ENCODE data around the gene SCOC.
"Not testable (repeated sequence)": the region's sequence is repeated elsewhere in the genome, so short reads cannot be mapped to it uniquely, and the experiment has no call there.

Gene SCOC

DNA sequence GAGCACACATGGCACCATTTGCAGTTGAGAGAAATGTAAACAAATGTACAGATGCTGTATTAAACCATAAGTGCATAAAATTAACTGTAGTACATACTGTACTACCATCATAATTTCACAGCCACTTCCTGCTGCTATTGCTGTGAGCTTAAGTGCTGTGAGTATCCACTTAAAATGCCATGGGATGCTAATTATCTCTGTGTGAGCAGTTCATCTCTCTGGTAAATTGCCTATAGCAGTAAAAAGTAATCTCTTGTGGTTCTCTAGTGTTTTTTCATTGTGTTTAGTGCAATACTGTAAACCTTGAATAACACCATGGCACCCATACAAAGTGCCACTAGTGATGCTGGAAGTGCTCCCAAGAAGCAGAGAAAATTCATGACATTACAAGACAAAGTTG lies 9.9 kb upstream of the SCOC start:
- no peaks in the 10 kb centered on the region for H3K36me3 ChIP-seq (ENCODE audit: control insufficient read depth, low read depth, low read length)
- no peak overlapping the region for H3K9ac ChIP-seq (ENCODE audit: low read length)
- no peak overlapping the region for H3K4me3 ChIP-seq (ENCODE audit: low read length)
- H3K27me3 ChIP-seq (ENCODE audit: control insufficient read depth, insufficient read depth, low read length), result no peaks in the 10 kb centered on the region
- H3K9me3 ChIP-seq (ENCODE audit: control insufficient read depth, low read depth, low read length), result no peaks in the 10 kb centered on the region
- H3K4me1 ChIP-seq (ENCODE audit: control insufficient read depth, low read depth, low read length), result no peaks in the 10 kb centered on the region
- H3K27ac ChIP-seq (ENCODE audit: low read length), result no peak overlapping the region

DNA sequence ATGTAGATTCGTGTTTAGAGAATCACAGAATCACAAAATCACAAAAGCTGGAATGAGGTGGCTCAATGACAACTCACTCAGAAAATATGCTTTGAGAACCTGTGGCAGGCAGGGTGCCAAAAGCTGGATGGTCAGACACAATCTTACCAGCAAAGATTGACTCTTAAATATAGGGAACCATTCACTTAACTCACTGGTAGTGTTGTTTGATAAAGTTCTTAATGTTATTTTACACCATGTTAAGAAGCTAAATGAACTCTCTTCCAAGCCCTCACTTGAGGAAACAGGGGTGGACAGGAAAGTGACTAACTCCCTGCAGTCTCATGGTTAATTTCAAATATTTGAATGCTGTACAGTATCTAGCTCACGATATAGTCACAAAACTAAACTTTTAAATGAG lies 5.7 kb upstream of the SCOC start:
- H3K27me3 ChIP-seq (ENCODE audit: control insufficient read depth, insufficient read depth, low read length), result no peaks in the 10 kb centered on the region
- no peak overlapping the region for H3K4me3 ChIP-seq (ENCODE audit: low read length)
- no peak overlapping the region for H3K27ac ChIP-seq (ENCODE audit: low read length)
- no peak overlapping the region for H3K9ac ChIP-seq (ENCODE audit: low read length)
- no peaks in the 10 kb centered on the region for H3K9me3 ChIP-seq (ENCODE audit: control insufficient read depth, low read depth, low read length)
- H3K36me3 ChIP-seq (ENCODE audit: control insufficient read depth, low read depth, low read length), result no peaks in the 10 kb centered on the region
- H3K4me1 ChIP-seq (ENCODE audit: control insufficient read depth, low read depth, low read length), result no peaks in the 10 kb centered on the region

- H3K27ac ChIP-seq (ENCODE audit: low read length), result no peak overlapping the region
- no peaks in the 10 kb centered on the region for H3K36me3 ChIP-seq (ENCODE audit: control insufficient read depth, low read depth, low read length)
- no peaks in the 10 kb centered on the region for H3K27me3 ChIP-seq (ENCODE audit: control insufficient read depth, insufficient read depth, low read length)
- H3K4me3 ChIP-seq (ENCODE audit: low read length), result no peak overlapping the region
- H3K9me3 ChIP-seq (ENCODE audit: control insufficient read depth, low read depth, low read length), result no peaks in the 10 kb centered on the region
- no peak overlapping the region for H3K9ac ChIP-seq (ENCODE audit: low read length)
- H3K4me1 ChIP-seq (ENCODE audit: control insufficient read depth, low read depth, low read length), result no peaks in the 10 kb centered on the region
Measured at GRCh38 chr4:140368686-140369085, 4.8 kb upstream of the SCOC start.

- peaks cover 8% of the 10 kb centered on the region for H3K4me1 ChIP-seq (ENCODE audit: control insufficient read depth, low read depth, low read length)
- no peak overlapping the region for H3K27ac ChIP-seq (ENCODE audit: low read length)
- no peaks in the 10 kb centered on the region for H3K36me3 ChIP-seq (ENCODE audit: control insufficient read depth, low read depth, low read length)
- no peaks in the 10 kb centered on the region for H3K9me3 ChIP-seq (ENCODE audit: control insufficient read depth, low read depth, low read length)
- H3K4me3 ChIP-seq (ENCODE audit: low read length), result peak overlapping the region; percentile 57
- no peaks in the 10 kb centered on the region for H3K27me3 ChIP-seq (ENCODE audit: control insufficient read depth, insufficient read depth, low read length)
- peak overlapping the region; percentile 16 for H3K9ac ChIP-seq (ENCODE audit: low read length)
Measured at GRCh38 chr4:140372751-140373327, 607 bp upstream of the SCOC start.

GRCh38 chr4:140374130-140374477 lies 658 bp downstream of the SCOC start:
- Histone ChIP-seq H3K9me3 (ENCODE audit: control insufficient read depth, low read depth, low read length) (no peaks in the 10 kb centered on the region), H3K27me3 (ENCODE audit: control insufficient read depth, insufficient read depth, low read length) (no peaks in the 10 kb centered on the region), H3K4me3 (ENCODE audit: low read length) (peak overlapping the region; percentile 83), H3K27ac (ENCODE audit: low read length) (peak overlapping the region; percentile 18), H3K36me3 (ENCODE audit: control insufficient read depth, low read depth, low read length) (no peaks in the 10 kb centered on the region), H3K9ac (ENCODE audit: low read length) (peak overlapping the region; percentile 77), H3K4me1 (ENCODE audit: control insufficient read depth, low read depth, low read length) (peaks cover 8% of the 10 kb centered on the region)

DNA sequence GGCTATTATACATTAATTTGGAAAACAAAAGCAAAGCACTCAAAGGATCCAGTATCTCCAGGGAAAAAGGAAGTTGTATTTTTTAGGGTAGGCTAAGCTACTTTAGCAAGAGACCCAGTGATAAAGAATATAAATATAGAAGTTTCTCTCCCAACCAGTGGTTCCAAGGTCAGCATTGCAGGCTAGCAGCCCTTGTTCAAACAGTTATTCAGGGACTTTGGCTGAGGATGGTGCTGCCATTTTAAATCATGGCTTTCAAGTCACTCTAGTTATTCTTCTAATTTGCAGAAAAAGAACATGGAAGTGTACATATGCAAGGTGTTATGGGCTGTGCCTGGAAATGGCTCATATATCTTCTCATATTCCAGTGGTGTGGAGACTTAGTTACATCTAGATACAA lies 9.3 kb downstream of the SCOC start:
- Histone ChIP-seq H3K27ac (ENCODE audit: low read length) (no peak overlapping the region), H3K9me3 (ENCODE audit: control insufficient read depth, low read depth, low read length) (no peaks in the 10 kb centered on the region), H3K4me1 (ENCODE audit: control insufficient read depth, low read depth, low read length) (no peaks in the 10 kb centered on the region), H3K9ac (ENCODE audit: low read length) (no peak overlapping the region), H3K27me3 (ENCODE audit: control insufficient read depth, insufficient read depth, low read length) (no peaks in the 10 kb centered on the region), H3K36me3 (ENCODE audit: control insufficient read depth, low read depth, low read length) (peaks cover 8% of the 10 kb centered on the region), H3K4me3 (ENCODE audit: low read length) (no peak overlapping the region)

GRCh38 chr4:140388015-140388414 lies 14.6 kb downstream of the SCOC start:
- H3K4me1 ChIP-seq (ENCODE audit: control insufficient read depth, low read depth, low read length), result no peaks in the 10 kb centered on the region
- no peaks in the 10 kb centered on the region for H3K9me3 ChIP-seq (ENCODE audit: control insufficient read depth, low read depth, low read length)
- H3K27ac ChIP-seq (ENCODE audit: low read length), result no peak overlapping the region
- no peaks in the 10 kb centered on the region for H3K27me3 ChIP-seq (ENCODE audit: control insufficient read depth, insufficient read depth, low read length)
- no peaks in the 10 kb centered on the region for H3K36me3 ChIP-seq (ENCODE audit: control insufficient read depth, low read depth, low read length)
- no peak overlapping the region for H3K4me3 ChIP-seq (ENCODE audit: low read length)
- H3K9ac ChIP-seq (ENCODE audit: low read length), result no peak overlapping the region

- H3K27ac ChIP-seq (ENCODE audit: low read length), result no peak overlapping the region
- H3K4me3 ChIP-seq (ENCODE audit: low read length), result no peak overlapping the region
- no peaks in the 10 kb centered on the region for H3K4me1 ChIP-seq (ENCODE audit: control insufficient read depth, low read depth, low read length)
- no peaks in the 10 kb centered on the region for H3K9me3 ChIP-seq (ENCODE audit: control insufficient read depth, low read depth, low read length)
- no peaks in the 10 kb centered on the region for H3K36me3 ChIP-seq (ENCODE audit: control insufficient read depth, low read depth, low read length)
- H3K9ac ChIP-seq (ENCODE audit: low read length), result no peak overlapping the region
- H3K27me3 ChIP-seq (ENCODE audit: control insufficient read depth, insufficient read depth, low read length), result no peaks in the 10 kb centered on the region
Measured at GRCh38 chr4:140395668-140396067, 22.2 kb downstream of the SCOC start.

GRCh38 chr4:140400111-140400510 lies 26.7 kb downstream of the SCOC start:
- Histone ChIP-seq H3K4me1 (ENCODE audit: control insufficient read depth, low read depth, low read length) (no peaks in the 10 kb centered on the region), H3K9me3 (ENCODE audit: control insufficient read depth, low read depth, low read length) (no peaks in the 10 kb centered on the region), H3K9ac (ENCODE audit: low read length) (no peak overlapping the region), H3K27me3 (ENCODE audit: control insufficient read depth, insufficient read depth, low read length) (no peaks in the 10 kb centered on the region), H3K36me3 (ENCODE audit: control insufficient read depth, low read depth, low read length) (no peaks in the 10 kb centered on the region), H3K4me3 (ENCODE audit: low read length) (no peak overlapping the region), H3K27ac (ENCODE audit: low read length) (no peak overlapping the region)

GRCh38 chr4:140406292-140406691 lies 32.8 kb downstream of the SCOC start:
- Histone ChIP-seq H3K9ac (ENCODE audit: low read length) (no peak overlapping the region), H3K27ac (ENCODE audit: low read length) (no peak overlapping the region), H3K9me3 (ENCODE audit: control insufficient read depth, low read depth, low read length) (no peaks in the 10 kb centered on the region), H3K36me3 (ENCODE audit: control insufficient read depth, low read depth, low read length) (no peaks in the 10 kb centered on the region), H3K4me1 (ENCODE audit: control insufficient read depth, low read depth, low read length) (no peaks in the 10 kb centered on the region), H3K4me3 (ENCODE audit: low read length) (no peak overlapping the region), H3K27me3 (ENCODE audit: control insufficient read depth, insufficient read depth, low read length) (no peaks in the 10 kb centered on the region)

DNA sequence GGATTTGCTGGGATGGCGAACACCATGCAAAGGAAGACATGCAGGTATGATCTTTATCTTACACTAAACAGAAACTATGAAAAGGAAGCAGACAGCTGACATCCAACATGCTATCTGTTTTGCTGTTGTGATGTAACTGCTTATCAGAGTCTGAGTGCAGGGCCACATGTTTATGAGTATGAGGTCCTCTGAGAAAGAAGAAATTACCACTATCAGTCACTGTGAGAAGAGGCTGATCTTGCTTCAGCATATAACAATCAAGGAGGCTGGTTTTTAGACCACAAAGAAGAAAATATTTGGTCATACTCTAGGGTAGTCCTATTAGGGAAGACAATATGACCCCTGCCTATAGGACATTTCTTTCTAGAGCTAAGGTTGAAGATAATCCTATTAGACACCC lies 35.5 kb downstream of the SCOC start:
- Histone ChIP-seq H3K9me3 (ENCODE audit: control insufficient read depth, low read depth, low read length) (no peaks in the 10 kb centered on the region), H3K9ac (ENCODE audit: low read length) (no peak overlapping the region), H3K4me3 (ENCODE audit: low read length) (no peak overlapping the region), H3K4me1 (ENCODE audit: control insufficient read depth, low read depth, low read length) (peaks cover 7% of the 10 kb centered on the region), H3K36me3 (ENCODE audit: control insufficient read depth, low read depth, low read length) (no peaks in the 10 kb centered on the region), H3K27ac (ENCODE audit: low read length) (no peak overlapping the region), H3K27me3 (ENCODE audit: control insufficient read depth, insufficient read depth, low read length) (no peaks in the 10 kb centered on the region)

- H3K9ac ChIP-seq (ENCODE audit: low read length); H3K4me1 ChIP-seq (ENCODE audit: control insufficient read depth, low read depth, low read length); H3K36me3 ChIP-seq (ENCODE audit: control insufficient read depth, low read depth, low read length); H3K27me3 ChIP-seq (ENCODE audit: control insufficient read depth, insufficient read depth, low read length); H3K4me3 ChIP-seq (ENCODE audit: low read length); H3K9me3 ChIP-seq (ENCODE audit: control insufficient read depth, low read depth, low read length); H3K27ac ChIP-seq (ENCODE audit: low read length): not testable (repeated sequence)
Measured at GRCh38 chr4:140413130-140413969, 39.9 kb downstream of the SCOC start.
